Stimulated activated CD8-positive, alpha-beta memory T cell treated with anti-CD3 and anti-CD28 coated beads, Interleukin-7, amount 100 ng/mL, for 4 hours (primary cell): ENCODE results near the gene CAD.

Experiments
- DNase-seq, 2 donors: peaks; one replicate each; pipeline ENCODE4 v3.0.0-alpha.2; 2020; ENCODE audit warnings: low read depth in 2 of 2

Gene CAD

DNA sequence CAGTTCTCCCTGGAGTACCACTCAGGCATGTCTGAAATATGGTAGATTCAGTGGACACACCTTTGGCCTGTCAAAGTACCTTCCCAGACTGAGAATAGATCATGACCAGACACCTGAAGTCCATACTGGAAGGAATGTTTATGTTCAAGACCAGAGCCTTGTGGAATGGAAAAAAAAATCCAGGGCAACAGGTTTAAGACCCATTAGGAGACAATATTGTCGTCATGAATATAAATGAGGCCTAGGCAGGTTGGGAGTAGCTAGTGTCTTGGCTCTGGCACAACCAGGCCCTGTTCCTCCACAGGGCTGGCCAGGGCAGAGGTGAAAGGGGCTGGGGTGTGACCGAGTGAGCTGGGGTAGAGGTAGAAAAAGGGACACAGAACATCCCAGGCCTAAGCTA lies 18.5 kb upstream of the CAD start:
- DNase-seq = no peak

DNA sequence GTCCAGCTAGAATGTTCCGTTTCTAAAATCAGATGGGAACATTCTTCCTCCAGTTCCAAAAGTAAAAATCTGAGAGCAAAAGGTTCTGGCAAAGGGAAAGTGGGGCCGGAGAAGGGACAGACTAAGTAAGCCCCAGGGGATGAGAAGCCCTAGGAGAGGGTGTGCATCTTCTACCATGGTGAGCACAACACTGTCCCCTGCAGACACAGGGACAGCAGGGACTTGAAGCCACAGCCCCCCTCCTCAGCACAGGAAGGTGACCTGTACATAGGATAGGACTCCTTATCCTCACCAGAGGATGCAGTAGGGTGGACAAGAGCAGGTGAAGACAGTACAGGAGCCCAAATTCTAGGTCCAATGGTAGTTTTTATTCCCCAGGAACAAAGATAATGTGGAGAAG lies 17.9 kb upstream of the CAD start:
- no peak for DNase-seq

DNA sequence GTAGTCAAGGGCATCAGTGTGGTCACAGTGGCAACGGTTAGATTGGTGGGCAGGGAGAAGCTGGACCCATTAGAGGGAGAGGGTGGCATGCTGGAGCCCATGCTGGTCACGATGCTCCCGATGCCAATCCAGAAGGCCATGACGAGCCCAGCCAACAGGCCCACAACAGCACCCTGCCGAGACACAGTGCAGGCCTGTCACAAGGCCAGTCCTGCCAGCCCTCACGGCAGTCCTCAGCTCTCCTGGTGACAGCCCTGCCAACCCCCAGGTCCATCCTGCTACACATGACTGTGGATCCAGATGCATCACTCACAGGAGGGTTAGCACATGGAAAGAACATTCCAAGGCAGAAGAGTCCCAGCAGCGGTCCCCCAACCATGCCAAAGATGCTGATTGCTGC lies 15.5 kb upstream of the CAD start:
- DNase-seq = no peak

DNA sequence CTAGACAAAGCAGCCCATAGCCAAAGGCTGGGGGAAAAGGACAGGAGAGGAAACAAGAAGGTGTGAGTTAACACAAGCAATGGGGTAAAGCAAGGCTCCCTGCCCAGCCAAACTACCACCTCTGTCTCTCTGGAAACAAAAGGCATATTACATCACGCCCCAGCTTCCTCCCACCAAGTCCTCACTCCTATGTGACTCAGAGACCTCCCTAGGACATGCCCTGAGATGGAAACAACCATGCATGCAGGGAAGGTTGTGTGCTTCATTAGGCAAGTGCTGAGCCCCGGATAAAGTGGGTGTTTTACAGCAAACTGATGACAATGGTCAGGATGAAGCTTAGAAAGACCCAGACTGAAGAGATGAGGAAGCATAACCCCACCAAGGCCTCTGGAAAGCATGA lies 14.3 kb upstream of the CAD start:
- DNase-seq = no peak

DNA sequence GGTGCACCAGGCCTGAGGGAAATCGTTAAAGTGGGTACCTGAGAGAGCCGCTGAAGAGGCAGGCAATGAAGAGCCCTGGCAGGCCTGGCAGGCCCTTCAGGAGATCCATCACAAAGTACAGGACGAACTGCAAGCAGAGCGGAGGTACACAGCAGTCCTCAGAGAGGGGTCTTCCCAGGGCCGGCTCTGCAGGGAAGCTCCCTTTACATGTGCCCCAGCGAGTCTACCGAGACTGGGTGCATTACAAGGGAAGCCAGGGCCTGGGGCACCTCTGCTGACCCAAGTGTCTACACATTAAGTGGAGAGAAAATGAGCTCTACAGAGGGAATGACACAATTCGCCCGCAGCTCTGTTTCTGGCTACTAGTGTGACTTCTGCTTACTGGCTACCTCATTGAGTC lies 13.4 kb upstream of the CAD start:
- no peak for DNase-seq

DNA sequence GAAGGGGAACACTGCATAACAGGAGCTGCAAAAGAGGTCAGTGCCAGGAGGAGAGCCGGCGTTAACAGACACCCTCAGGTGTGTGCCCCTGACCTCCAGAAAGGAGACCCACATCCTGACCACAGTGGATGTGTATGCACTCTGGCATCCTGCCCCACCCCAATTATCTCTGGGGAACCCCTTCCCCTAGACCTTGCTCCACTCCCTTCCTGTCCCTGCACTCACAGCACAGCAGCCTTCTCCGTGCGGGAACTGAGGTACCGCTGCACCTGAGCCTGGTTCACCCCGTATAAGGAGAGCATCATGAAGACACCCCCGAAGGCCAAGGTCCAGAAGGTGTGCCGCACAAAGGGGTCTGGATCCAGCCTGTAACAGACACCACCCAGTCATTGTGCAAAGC lies 12.6 kb upstream of the CAD start:
- no peak for DNase-seq

DNA sequence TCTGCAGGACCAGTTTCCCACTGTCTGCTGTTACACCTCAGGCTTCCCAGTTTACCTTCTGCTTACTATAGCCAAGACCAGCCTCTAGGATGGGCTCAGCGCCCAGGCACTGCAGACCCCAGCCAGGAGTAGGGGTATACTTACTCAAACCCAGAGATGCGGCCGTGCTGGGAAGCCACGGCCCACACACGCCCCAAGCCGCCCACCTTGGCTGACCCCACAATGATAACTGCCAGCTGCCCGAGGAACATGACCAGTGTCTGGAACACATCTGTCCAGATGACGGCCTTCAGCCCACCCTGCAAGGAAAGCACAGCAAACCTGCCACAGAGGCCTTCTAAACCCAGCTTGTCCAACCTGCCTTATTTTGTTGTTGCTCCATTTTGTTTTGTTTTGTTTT lies 12.0 kb upstream of the CAD start:
- no peak for DNase-seq

DNA sequence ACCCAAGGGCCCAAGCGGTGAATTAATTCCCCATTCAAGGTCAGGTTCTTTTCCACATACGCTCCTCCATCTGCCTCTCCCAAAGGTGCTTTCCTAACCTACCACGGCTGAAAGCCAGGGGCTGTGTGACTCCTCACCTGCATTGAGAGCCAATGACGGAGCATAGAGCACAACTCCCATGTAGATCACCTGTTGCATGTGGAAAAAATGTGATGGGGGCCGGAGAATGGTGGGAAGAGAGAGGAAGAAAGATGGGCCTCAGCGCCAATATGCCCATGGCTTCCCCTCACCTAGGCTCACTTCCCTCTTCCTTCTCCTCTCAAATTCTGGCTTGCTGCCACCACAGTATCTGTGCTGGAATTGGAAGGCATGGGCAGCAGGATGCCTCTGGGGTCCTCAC lies 10.8 kb upstream of the CAD start:
- no peak for DNase-seq

DNA sequence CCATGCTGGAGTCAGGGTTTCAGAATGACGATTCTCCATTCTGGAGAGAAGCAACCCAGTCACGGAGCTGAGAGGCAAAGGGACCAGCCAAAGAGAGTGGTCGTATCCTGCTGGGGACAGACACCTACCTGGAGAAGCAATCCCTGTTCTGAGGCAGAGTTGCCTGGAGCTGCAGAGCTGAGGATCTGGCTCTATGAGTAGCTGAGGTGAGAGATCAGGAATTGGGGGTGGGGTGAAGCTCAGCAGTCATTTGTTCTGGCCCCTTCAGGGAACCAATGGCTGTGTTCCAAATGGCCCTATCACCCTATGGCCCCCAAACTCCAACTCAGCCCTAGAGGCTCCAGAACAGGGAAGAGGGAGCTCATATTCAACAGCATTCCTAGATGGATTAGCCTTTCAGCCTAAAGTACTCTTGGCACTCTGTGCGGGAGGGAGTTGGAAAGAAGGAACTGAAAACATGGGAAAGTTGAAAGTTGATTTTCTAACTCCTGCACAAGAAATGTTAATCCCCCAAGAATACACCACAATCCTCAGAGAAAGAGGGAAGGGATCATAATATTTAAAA lies 8.6 kb upstream of the CAD start:
- no peak for DNase-seq

DNA sequence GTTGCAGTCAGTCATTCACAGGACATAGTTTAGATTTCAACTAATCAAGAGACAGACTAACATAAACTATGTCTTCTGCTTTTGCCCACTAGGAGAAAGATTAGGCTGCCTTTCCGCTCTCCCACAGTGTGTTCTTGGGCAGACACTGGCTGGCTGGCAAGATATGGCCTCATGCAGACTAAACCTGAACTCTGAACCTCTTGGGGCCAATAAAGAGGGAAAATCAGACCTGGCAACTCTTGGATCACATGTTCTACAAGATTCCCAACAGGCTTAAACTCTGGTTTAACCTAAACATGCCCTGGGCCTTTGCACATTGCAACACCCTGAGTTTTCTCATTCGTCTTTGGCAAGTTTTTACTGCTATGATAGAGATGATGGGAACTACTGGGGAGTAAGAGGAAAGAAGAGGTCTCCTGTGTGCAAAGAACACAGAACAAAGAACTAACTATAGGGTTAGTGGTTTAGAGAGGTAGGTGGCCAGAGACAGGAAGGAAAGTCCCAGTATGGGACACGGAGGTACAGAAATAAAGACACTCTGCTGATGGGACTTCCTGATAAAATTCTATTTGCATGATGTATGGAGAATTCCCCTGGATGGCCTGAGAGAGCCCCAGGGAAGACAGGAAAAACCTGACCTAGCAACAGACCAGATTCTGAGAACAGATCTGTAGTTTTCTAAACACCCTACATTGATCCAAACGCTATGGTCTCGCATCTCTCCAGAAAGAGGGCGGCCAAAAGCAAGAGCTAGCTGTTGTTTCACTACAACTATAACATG lies 7.4 kb upstream of the CAD start:
- no peak for DNase-seq

DNA sequence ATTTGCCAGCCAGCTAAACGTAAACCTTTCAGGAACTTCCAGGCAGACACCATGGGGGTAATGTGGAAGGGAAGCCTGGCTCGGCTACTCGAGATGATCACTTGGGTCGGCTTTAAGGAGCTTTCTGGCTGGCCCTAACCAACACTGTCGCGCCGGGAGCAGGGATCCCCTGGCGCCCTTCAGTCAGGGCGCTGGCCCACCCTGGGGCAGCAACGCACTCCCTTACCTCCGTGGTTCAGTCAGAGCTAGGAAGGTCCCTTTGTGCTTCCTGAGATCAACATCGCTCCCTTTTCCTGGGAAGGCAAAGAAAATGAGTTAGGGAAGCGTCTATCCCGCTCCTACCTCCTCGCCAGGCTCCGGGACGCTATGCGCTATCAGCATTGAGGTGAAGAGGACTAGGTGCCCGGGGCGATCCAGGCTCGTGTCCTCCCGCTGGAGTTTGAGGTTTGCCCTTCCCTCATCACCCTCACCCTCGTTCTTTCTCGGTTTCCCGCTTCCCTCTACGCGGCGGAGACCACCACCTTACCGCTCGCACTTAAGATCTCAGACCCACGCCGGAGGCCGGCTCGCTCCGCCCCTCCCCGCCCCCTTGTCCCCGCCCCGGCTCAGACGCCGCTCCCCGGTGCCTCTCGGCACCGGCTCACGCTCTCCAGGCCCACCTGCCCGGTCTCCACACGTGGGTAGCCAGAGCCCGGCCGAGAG lies 5.8 kb upstream of the CAD start:
- no peak for DNase-seq

DNA sequence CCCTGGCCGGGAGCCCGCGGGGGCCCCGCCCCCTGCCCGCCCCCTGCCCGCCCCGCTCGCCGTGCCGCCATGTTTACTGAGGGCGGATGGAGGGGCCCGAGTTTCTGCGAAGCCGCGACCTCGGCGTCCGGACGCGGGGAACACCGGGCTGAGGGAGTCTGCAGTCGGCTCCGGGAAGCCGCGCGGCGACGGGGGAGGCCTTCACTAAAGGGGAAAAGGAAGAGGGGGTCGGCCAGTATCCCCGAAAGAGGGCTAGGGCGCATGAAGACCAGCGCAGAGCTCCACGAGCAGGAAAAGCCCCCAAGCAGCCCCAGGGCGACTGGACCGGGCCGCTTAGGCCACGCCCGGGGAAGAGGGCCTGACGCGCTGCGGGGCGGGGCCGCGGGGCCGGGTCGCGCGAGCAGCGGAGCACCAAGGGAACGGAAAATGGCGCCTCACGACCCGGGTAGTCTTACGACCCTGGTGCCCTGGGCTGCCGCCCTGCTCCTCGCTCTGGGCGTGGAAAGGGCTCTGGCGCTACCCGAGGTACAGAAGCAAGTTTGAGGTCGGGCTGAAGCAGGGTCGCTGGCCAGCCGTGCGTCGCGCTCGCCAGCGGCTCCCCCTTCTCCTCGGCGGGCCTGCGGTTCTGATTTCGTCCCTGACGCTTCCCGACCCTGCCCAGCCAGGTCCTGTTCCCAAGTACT lies 5.1 kb upstream of the CAD start, which contains the start of the genes ATRAID and SLC5A6:
Gene ATRAID (plus strand): TSS at position 99 of the 683 bp plus-strand sequence. CDS start 328 bp downstream, at position 427.
Gene SLC5A6 (minus strand): TSS at position 326 of the 683 bp plus-strand sequence. CDS start 4,618 bp downstream, outside the sequence.
- peak; percentile 65 to 88 for DNase-seq

DNA sequence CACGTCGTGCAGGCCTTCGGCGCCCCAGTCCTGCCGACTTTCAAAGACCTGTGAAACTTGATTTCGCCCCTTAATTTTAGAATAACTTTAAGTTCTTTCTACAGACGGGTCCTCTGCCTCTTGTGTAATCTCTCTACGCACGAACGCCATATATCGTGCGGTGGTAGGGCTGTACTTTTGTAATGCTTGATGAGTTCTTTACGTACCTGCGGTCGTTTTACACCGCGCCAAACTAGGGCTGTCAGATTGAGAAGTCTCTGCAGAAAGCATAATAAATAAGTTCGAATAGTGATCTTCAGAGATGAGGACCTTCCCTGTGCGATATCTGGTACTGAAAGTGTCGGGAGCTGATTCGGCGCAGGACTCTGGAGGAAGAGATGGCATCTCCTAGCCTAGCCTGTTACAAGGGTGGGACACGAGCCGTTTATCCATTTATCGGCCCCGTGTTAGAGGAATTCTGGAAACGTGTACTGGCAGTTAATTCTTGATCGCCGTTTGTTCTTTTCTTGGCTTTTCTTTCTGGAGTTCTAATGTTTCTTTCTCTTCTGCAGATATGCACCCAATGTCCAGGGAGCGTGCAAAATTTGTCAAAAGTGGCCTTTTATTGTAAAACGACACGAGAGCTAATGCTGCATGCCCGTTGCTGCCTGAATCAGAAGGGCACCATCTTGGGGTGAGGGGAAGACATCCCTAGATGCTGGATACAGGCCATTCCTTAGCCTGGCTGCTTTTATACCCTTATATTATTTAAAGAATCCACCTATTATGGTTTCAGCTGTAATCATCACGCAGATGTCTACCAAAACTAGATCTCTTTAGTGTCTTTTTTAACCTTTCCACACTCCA lies 4.3 kb upstream of the CAD start:
- peak in 1 of 2 donors; percentile 23 for DNase-seq

DNA sequence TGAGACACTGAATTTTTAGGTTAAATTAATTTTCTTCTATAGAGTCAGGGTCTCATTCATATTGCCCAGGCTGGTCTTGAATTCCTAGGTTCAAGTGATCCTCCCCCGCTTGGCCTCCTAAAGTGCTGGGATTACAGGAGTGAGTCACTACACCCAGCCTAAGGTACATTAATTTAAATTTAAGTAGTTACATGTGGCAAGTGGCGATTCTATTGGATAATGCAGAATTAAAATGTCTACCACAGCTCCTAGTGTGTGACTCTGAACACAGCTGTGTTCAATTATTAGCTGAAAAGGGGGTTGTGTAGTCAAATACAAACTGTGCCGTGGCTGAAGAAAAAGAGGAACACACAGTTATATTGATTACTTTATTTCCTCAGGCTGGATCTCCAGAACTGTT lies 2.2 kb upstream of the CAD start:
- no peak for DNase-seq

DNA sequence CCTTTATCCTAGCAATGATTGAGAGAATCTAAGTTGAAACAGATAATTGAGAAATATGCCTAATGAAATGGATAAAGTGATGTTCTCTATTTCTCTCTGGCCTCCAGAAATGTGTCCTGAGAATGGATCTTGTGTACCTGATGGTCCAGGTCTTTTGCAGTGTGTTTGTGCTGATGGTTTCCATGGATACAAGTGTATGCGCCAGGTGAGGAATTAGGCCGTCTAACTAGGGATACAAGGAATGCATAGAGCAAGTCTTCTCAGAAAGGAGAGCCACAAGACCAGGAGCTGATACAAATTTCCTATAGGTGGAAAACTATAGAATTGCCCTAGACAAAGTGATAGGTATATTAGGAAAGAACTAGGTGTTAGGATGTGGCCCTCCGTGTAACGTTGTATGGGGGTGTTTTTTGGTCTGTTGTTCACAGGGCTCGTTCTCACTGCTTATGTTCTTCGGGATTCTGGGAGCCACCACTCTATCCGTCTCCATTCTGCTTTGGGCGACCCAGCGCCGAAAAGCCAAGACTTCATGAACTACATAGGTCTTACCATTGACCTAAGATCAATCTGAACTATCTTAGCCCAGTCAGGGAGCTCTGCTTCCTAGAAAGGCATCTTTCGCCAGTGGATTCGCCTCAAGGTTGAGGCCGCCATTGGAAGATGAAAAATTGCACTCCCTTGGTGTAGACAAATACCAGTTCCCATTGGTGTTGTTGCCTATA lies 592 bp upstream of the CAD start:
- DNase-seq = no peak

DNA sequence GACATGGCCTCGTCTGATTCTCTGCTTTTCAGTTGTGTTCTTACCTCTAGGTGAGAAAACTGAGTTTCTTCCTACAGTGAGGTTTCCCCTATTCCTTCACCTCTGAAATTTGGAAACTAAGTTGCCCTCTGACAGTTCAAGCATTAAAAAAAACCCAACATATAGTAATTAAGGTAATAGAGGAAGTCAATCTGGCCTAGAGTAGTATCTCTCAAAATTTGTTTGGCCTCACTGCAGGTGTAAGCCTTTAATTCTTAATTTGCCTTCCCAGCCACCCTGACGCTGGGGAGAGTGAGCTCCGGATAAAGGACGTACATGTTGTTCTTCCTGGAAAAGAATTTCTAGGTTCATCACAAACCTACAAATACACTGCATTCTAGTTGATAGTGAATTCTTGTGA lies 1.4 kb downstream of the CAD start:
- DNase-seq = no peak

DNA sequence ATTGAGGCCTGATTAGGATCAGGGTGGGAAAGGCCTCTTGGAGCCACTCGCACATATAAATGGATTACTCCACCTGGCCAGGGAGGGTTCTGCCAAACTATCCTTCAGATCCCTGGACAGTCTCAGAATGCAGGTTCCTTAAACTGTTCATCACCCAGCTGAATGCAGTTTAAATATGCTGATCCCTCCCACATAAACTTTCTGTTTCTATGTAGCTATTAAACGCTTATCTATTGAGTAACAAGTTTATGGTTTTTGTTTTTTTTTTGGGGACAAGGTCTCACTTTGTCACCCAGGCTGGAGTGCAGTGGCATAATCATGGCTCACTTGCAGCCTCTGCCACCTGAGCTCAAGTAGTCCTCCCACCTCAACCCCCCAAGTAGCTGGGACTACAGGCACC lies 1.9 kb downstream of the CAD start:
- no peak for DNase-seq

DNA sequence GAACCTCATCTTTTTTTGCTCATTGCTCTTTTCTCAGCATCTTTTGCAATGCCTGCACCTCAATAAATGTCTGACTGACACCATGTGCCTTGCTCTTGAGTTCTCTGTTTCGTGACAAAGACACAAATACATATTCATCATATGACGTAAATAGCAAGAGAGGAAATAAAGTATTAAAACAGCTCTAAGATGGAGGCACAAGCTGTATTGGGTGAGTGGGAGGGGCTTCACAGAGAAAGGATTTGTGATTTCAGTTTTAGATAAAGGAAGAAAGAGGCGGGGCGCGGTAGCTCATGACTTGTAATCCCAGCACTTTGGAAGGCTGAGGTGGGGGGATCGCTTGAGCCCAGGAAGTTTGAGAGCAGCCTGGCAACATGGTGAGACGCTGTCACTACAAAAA lies 2.9 kb downstream of the CAD start:
- DNase-seq = no peak

DNA sequence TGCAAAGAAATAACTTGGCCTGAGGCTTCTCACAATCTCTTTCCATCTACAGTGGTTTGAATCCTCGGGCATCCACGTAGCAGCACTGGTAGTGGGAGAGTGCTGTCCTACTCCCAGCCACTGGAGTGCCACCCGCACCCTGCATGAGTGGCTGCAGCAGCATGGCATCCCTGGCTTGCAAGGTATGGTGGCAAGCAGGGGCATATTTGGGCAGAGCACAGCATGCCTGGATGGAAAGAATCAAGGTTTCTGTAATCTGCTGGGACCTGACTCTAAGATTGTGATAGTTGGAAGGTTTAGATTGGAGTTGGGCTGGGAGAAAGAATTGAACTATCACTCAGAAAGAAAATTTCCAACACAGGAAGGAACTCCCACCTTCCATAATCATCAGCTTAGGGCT lies 4.0 kb downstream of the CAD start:
- no peak for DNase-seq

DNA sequence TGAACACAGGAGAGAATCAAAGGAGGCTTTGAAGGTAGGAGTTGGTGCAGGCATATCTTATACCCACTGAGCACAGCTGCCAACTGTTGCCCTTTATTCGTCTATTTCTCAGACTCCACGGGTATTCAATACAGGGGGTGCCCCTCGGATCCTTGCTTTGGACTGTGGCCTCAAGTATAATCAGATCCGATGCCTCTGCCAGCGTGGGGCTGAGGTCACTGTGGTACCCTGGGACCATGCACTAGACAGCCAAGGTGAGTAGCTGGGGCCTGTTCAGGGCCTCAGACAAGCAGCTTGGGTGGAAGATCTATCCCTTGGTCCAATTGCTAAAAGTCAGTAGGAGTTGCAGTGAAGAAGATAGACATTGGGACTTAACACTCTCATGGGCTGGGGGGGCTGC lies 5.2 kb downstream of the CAD start:
- DNase-seq = no peak

DNA sequence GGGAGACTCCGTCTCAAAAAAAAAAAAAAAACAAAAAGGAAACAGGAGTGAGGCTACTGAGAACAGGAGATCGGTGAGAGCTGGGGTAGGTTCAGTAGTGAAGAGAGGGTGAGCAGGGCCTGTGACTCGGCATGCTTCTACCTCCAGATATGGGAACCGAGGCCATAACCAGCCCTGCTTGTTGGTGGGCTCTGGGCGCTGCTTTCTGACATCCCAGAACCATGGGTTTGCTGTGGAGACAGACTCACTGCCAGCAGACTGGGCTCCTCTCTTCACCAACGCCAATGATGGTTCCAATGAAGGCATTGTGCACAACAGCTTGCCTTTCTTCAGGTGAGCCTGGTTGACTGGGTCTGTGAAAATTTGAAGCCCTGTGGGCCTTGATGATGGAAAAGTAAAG lies 6.2 kb downstream of the CAD start:
- DNase-seq = no peak
